SK-N-SH (cell line): Measurements from ENCODE around the gene SH3BP4. TPM values are rescaled to one million over a fixed set of nuclear protein-coding genes. Genes with fewer than 3 reads are reported as not detected.

ENCODE experiments used
- CTCF ChIA-PET: fragments of 300-600, 350-600 bp; formaldehyde crosslinking; extraction: SDS; loops from one replicate; lab custom pipeline; 2021; lab: Yijun Ruan, JAX
- POLR2A ChIA-PET: fragments of 350-600 bp; sonication (Branson Sonifier 250); formaldehyde crosslinking; extraction: SDS; loops from one replicate; lab custom pipeline; 2020; ENCODE audit warnings: antibody characterized with exemption, inconsistent platforms; lab: Yijun Ruan, JAX
- DNase-seq: peaks from one replicate; pipeline ENCODE4 v3.0.0; 2012
- H2AFZ ChIP-seq: fragments of 200-600 bp; sonication (generic); 2 replicates; pipeline ENCODE4 v1.8.1; 2016; ENCODE audit warnings: antibody characterized with exemption, mild to moderate bottlenecking, low read depth
- H3F3A ChIP-seq: fragments of 200-600 bp; sonication (generic); replicated peaks from 2 replicates; pipeline ENCODE3; 2016; ENCODE audit warnings: antibody characterized with exemption, mild to moderate bottlenecking; ENCODE audit not compliant: insufficient read depth
- H3K27ac ChIP-seq, 2 experiments: fragments of 200-500 bp in 1 of 2; fragments of 200-600 bp in 1 of 2; sonication (Bioruptor generic) in 1 of 2; sonication (generic), shearing (Covaris generic) in 1 of 2; 2 replicates each; pipeline versions ENCODE4 v1.5.1 to v1.6.1; 2014 to 2016; ENCODE audit warnings: low read depth in 2 of 2, inconsistent platforms in 1 of 2, low read length in 1 of 2, mild to moderate bottlenecking in 1 of 2, mixed read lengths in 1 of 2
- H3K27me3 ChIP-seq: fragments of 200-600 bp; sonication (generic), shearing (Covaris generic); 2 replicates; pipeline ENCODE4 v1.6.1; 2016; ENCODE audit warnings: mixed run types; ENCODE audit not compliant: insufficient read depth
- H3K36me3 ChIP-seq, 2 experiments: fragments of 200-500 bp in 1 of 2; fragments of 200-600 bp in 1 of 2; sonication (Bioruptor generic) in 1 of 2; sonication (generic) in 1 of 2; replicated peaks in 1 of 2; 2 replicates each; pipeline versions ENCODE3 to v1.5.1; 2014 to 2016; ENCODE audit warnings: low read length in 1 of 2, mild to moderate bottlenecking in 1 of 2; ENCODE audit not compliant: insufficient read depth in 2 of 2, control insufficient read depth in 1 of 2
- H3K4me1 ChIP-seq, 2 experiments: fragments of 200-500 bp in 1 of 2; fragments of 200-600 bp in 1 of 2; sonication (Bioruptor generic) in 1 of 2; sonication (generic), shearing (Covaris generic) in 1 of 2; 2 replicates each; pipeline versions ENCODE4 v1.5.1 to v1.6.1; 2014 to 2016; ENCODE audit warnings: low read depth in 1 of 2, low read length in 1 of 2, mixed run types in 1 of 2; ENCODE audit not compliant: insufficient read depth in 2 of 2, control insufficient read depth in 1 of 2
- H3K4me2 ChIP-seq: fragments of 200-600 bp; sonication (generic), shearing (Covaris generic); 2 replicates; pipeline ENCODE4 v1.6.1; 2017; ENCODE audit warnings: mixed run types
- H3K4me3 ChIP-seq, 2 experiments: fragments of 200-500 bp in 1 of 2; fragments of 200-600 bp in 1 of 2; sonication (Bioruptor generic) in 1 of 2; sonication (generic), shearing (Covaris generic) in 1 of 2; 2 replicates each; pipeline versions ENCODE4 v1.5.1 to v1.8.1; 2014 to 2016; ENCODE audit warnings: low read depth in 2 of 2, inconsistent platforms in 1 of 2, low read length in 1 of 2, mild to moderate bottlenecking in 1 of 2, mixed read lengths in 1 of 2, moderate library complexity in 1 of 2
- H3K79me2 ChIP-seq: fragments of 200-600 bp; sonication (generic); 2 replicates; pipeline ENCODE4 v1.8.1; 2017; ENCODE audit warnings: mild to moderate bottlenecking; ENCODE audit not compliant: insufficient read depth
- H3K9ac ChIP-seq: fragments of 200-600 bp; sonication (generic); 2 replicates; pipeline ENCODE4 v1.6.1; 2017; ENCODE audit warnings: mixed run types
- H3K9me2 ChIP-seq: fragments of 200-600 bp; sonication (generic); 2 replicates; pipeline ENCODE4 v1.6.1; 2017; ENCODE audit warnings: mixed run types
- H3K9me3 ChIP-seq: fragments of 200-600 bp; sonication (generic); 2 replicates; pipeline ENCODE4 v1.6.1; 2017; ENCODE audit warnings: mixed run types, mild to moderate bottlenecking, moderate library complexity
- H4K20me1 ChIP-seq: fragments of 200-600 bp; sonication (generic); 2 replicates; pipeline ENCODE4 v1.6.1; 2017; ENCODE audit warnings: mild to moderate bottlenecking, mixed run types; ENCODE audit not compliant: insufficient read depth
- MXI1 ChIP-seq: IDR thresholded peaks from 2 replicates; pipeline ENCODE4 v1.6.1; 2012; ENCODE audit warnings: mild to moderate bottlenecking, low read depth, low read length, improper control_type of control experiment
- NFIC ChIP-seq: IDR thresholded peaks from 2 replicates; pipeline ENCODE4 v1.4.0; 2012; ENCODE audit warnings: borderline replicate concordance
- RCOR1 ChIP-seq: fragments of 150-350 bp; IDR thresholded peaks from 2 replicates; pipeline ENCODE4 v1.6.1; 2017; ENCODE audit warnings: antibody characterized with exemption, low read length
- REST ChIP-seq: IDR thresholded peaks from 2 replicates; pipeline ENCODE4 v1.6.1; 2012; ENCODE audit warnings: mild to moderate bottlenecking, low read depth, low read length, moderate library complexity
- USF1 ChIP-seq: IDR thresholded peaks from 2 replicates; pipeline ENCODE4 v1.4.0; 2012; ENCODE audit warnings: low read depth, borderline replicate concordance
- USF2 ChIP-seq: fragments of 150-350 bp; IDR thresholded peaks from 2 replicates; pipeline ENCODE4 v1.6.1; 2017; ENCODE audit warnings: antibody characterized with exemption, low read length, low read depth, borderline replicate concordance
- WGBS: methylation state at CpG from one replicate; pipeline ENCODE4 v1.1.6; 2017; ENCODE audit warnings: low lambda C conversion rate; 5-methylcytosine and 5-hydroxymethylcytosine counted together
- polyA plus RNA-seq, 3 experiments: library from polyadenylated mRNA; depleted of rRNA; stranded (reverse); fragments of >200 nt; gene quantifications; 2 replicates each; pipeline ENCODE4 v1.2.3, GENCODE V29; 2012

SH3BP4 gene
- polyA plus RNA-seq, 1 of the 3 experiments (the other 2 are of a cell fraction) = 27.7 TPM

GRCh38 chr2:234996941-234997270 is 45.1 kb downstream of the SH3BP4 start:
- POLR2A ChIA-PET = no interaction called here
- no peak for TF ChIP-seq NFIC
- no peak for TF ChIP-seq USF1
- no peak for TF ChIP-seq REST
- peaks cover 99% of the 10 kb centered on the region for H3K79me2 ChIP-seq
- H3K27me3 ChIP-seq = no peaks in the 10 kb centered on the region
- 0 out of 2 replicates have a peak, but pooled peaks cover 4% of the 10 kb centered on the region for H4K20me1 ChIP-seq
- CTCF ChIA-PET = no interaction called here
- no peak for DNase-seq
- peaks cover 13 to 58% of the 10 kb centered on the region in 2 experiments; a peak in 3 of 4 replicates for H3K4me1 ChIP-seq
- no peaks in the 10 kb centered on the region for H3K9me3 ChIP-seq
- H3F3A ChIP-seq = peaks cover 9% of the 10 kb centered on the region
- no peak overlapping the region for H3K9ac ChIP-seq
- H3K4me2 ChIP-seq = no peak overlapping the region; the same call in 1 of the 2 replicates
- H3K36me3 ChIP-seq = peaks cover 10 to 25% of the 10 kb centered on the region in 2 experiments
- H3K4me3 ChIP-seq = no peak overlapping the region
- peak overlapping the region in 1 of 2 experiments; percentile 56; a peak in 2 of 4 replicates for H3K27ac ChIP-seq
- no peak overlapping the region for H2AFZ ChIP-seq
- H3K9me2 ChIP-seq = no peaks in the 10 kb centered on the region
- 92% methylated on average over 6 of the region's 13 CpGs for WGBS

GRCh38 chr2:234997389-234997788 is 45.6 kb downstream of the SH3BP4 start:
- WGBS = 100% methylated on average over 1 of the region's 8 CpGs
- Histone ChIP-seq H2AFZ (no peak overlapping the region), H3K4me1 (peaks cover 13 to 58% of the 10 kb centered on the region in 2 experiments; a peak in 3 of 4 replicates), H3F3A (peaks cover 9% of the 10 kb centered on the region), H4K20me1 (0 out of 2 replicates have a peak, but pooled peaks cover 4% of the 10 kb centered on the region), H3K36me3 (peaks cover 12 to 25% of the 10 kb centered on the region in 2 experiments), H3K9ac (no peak overlapping the region), H3K4me2 (no peak overlapping the region), H3K9me3 (no peaks in the 10 kb centered on the region), H3K27me3 (no peaks in the 10 kb centered on the region), H3K79me2 (peaks cover 99% of the 10 kb centered on the region), H3K9me2 (no peaks in the 10 kb centered on the region), H3K27ac (no peak overlapping the region), H3K4me3 (no peak overlapping the region)
- TF ChIP-seq USF2 (no peak), REST (no peak), RCOR1 (no peak), MXI1 (no peak), USF1 (no peak)
- DNase-seq = no peak
- ChIA-PET POLR2A (no interaction called here), CTCF (no interaction called here)
